GM18519 (cell line): Measurements from ENCODE around the gene ACAP2.
"Not testable (repeated sequence)": the region's sequence is repeated elsewhere in the genome, so short reads cannot be mapped to it uniquely, and the experiment has no call there.

Experiments used
- ATAC-seq: cut with Tn5 transposase; IDR thresholded peaks from one replicate; pipeline ENCODE4 v1.9.1; 2021; ENCODE audit warnings: mild to moderate bottlenecking, moderate library complexity; ENCODE audit not compliant: unreplicated experiment, low FRiP score

Gene ACAP2

DNA sequence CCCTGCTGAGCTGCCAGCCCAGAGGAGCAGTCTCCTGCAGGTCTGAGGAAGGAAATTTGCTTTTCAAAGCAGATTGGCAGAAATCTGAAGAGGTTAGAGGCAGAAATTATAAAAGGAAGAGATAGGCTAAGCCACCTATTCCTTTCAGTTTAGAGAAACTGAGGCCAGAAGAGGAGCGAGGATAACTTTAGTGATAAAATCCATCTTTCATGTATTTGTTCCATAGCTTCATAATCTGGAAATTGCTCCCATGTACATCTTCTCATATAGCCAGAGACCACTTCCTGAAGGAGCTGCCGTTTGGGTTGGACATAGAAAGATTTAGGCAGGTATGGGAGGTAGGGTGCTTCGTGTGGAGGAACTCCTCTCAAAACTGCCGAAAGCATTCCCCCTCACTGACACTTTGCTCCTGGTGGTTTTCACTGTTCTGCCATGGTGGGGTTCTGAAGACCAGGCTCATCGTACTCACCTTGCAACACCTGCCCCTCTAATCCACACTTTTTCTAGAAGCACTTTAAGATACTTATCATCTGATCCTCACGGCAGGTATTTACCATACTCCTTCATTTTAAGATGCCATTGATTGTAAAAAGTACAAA lies 670 bp upstream of the ACAP2 start:
- ATAC-seq, result no peak

- peak; percentile 1 for ATAC-seq
Measured at GRCh38 chr3:195441992-195442572, 738 bp downstream of the ACAP2 start.

DNA sequence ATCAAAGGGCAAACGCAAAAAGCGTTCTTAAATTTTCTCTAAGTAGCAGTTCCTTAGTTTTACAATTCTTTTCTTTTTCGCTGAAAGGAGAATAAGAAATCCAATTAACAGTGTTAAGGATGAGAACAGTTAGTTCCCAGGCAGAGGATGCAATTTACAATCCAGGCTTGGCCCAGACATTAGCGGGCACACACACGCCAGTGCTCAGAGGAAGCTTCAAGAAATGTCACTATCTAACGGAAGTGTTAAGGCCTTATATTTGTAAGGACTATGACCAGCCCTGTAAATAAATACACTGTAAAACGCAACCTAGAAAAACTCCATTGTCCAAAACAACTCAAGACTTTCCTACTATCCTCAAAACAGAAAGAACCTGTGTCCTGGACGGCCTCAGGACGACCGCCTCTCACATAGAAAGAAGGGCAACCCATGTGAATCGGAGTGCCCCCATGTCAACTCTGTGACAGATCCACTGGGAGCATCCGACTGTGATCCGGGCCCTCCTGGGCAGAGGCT lies 1.3 kb downstream of the ACAP2 start:
- ATAC-seq, result no peak

GRCh38 chr3:195441051-195441450 lies 1.8 kb downstream of the ACAP2 start:
- ATAC-seq, result no peak

DNA sequence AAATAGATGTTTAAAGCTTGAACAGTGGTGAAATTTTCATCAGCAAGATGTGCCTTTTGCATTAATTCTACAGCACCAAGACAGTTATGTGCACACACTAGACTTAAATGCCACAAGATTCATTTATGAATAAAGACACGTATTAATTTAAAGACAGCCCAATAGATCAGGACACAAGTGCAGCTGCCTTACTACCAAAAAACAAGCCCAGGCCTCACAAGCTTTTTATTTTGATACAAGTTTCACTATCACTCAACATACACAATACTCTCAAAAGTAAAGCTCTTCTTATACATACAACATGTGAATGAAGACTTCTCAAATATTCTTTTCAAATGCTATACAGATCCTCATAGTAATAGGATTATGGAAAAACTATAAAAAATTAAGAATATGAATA lies 2.4 kb downstream of the ACAP2 start:
- ATAC-seq, result no peak

GRCh38 chr3:195438371-195438770 lies 4.4 kb downstream of the ACAP2 start:
- no peak for ATAC-seq

GRCh38 chr3:195425849-195426248 lies 17.0 kb downstream of the ACAP2 start:
- no peak for ATAC-seq

DNA sequence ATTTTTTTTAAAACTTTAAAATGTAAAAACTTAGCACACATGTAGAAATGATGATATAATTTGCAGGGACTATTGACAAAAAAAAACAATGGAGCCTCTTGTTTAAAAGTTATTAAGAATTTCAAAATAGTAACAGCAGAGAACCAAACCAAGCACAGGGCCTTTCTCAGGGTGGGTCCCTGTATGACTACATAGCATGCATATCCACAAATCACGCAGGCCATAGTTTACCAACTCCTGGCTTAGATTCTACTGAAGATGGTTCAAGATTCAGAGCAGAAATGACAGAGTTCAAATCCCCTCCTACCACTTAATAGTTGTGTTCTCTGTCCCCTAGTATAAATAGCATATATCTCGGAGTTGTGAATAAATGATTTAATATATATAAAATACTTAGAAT lies 19.0 kb downstream of the ACAP2 start:
- ATAC-seq, result no peak

DNA sequence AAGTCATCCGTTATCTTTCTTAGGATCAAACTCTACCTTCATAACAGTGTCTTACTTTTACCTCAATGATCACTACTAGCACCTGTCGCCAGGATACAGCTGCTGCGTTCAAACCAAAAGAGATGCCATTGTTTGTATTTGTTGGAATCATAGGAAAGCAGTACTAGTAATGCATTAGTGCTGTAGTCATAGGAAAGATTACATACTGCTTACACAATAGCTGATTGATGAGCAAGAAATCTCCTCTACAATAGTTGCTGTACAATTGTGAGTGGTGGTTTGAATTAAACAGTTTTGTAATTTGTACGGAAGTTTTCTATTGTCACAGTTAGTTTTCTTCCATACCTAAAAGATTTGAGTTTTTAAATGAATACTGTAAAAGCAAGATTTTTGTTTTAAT lies 21.4 kb downstream of the ACAP2 start:
- ATAC-seq, result no peak

DNA sequence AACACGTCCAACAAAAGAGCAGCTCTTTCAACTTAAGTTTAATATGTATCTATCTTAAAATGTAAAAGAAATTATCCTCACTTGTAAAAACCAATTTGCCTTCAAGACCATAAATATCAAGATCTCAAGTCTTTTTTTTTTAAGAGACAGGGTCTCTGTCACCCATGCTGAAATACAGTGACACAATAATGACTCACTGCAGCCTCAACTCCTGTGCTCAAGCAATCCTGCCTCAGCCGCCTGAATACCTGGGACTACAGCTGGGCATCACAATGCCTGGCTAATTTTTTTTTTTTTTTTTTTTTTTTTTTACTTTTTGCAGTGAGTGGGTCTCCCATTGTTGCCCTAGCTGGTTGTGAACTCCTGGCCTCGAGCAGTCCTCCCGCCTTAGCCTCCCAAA lies 26.0 kb downstream of the ACAP2 start:
- no peak for ATAC-seq

- ATAC-seq, result no peak
Measured at GRCh38 chr3:195411836-195412235, 31.0 kb downstream of the ACAP2 start.

- ATAC-seq, result no peak
Measured at GRCh38 chr3:195410546-195410945, 32.3 kb downstream of the ACAP2 start.

DNA sequence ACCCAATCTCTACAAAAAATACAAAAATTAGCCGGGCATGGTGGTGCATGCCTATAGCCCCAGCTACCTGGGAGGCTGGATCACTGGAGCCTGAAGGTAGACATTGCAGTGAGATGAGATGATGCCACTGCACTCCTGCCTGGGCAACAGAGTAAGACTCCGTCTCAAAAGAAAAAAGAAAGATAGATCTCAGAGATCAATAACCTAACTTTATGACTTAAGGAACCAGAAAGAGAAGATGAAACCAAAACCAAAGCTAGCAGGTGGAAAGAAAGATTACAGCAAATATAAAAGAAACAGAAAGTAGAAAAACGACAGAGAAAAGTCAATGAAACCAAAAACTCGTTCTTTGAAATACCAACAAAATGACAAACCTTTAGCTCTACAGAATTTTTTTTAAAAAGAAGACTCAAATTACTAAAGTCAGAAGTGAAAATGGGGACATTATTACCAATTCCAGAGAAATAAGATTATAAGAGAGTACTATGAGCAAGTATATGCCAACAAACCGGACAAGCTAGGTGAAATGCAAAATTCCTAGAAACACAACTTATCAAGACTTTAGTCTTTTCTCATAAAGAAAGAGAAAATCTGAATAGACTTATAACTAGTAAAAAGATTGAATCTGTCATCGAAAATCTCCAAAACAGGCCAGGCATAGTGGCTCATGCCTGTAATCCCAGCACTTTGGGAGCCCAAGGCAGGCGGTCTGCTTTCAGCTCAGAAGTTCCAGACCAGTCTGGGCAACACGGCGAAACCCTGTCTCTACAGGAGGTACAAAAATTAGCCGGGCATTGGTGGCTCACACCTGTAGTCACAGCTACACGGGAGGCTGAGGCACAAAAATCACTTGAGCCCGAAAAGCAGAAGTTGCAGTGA lies 35.0 kb downstream of the ACAP2 start:
- no peak for ATAC-seq

- ATAC-seq, result no peak
Measured at GRCh38 chr3:195405651-195406050, 37.2 kb downstream of the ACAP2 start.

DNA sequence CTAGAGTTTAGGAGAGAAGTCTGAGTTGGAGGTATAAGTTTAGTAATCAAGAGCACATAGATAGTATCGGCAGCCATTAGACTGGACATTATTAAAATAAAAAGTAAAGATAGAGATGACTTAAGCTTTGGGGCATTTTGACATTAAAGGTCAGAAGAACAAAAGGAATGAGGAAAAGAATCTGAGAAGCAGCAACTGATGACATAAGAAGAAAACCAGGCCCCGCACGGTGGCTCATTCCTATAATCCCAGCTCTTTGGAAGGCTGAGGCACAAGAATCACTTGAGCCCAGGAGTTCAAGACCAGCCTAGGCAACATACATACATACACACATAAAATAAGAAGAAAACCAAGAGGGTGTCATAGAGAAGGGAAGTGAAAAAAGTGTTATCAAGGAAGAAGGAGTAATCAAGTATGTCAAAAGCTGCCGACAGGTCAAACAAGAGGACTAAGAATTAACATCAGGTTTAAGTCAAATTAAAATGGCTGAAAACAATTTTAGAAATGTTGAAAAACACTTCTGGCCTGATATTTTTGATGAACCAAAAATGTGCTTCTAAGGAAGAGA lies 38.9 kb downstream of the ACAP2 start:
- no peak for ATAC-seq

DNA sequence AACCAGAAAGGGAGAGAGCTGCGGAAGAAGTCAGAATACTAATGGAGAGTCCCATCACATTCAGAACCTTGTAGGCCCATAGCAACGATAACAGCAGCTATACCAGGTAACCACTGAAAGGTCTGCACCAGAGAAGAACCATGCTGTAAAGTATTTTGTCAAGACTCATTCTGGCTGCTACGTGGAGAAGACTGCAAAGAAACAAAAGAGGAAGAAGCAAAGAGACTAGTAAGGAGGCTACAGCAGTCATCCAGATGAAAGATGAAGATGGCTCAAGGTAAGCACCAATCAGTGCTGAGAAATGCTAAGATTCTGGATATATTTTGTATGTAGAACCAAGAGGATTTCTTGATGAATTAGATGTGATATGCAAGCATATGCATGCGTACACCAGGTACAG lies 39.6 kb downstream of the ACAP2 start:
- ATAC-seq, result no peak

DNA sequence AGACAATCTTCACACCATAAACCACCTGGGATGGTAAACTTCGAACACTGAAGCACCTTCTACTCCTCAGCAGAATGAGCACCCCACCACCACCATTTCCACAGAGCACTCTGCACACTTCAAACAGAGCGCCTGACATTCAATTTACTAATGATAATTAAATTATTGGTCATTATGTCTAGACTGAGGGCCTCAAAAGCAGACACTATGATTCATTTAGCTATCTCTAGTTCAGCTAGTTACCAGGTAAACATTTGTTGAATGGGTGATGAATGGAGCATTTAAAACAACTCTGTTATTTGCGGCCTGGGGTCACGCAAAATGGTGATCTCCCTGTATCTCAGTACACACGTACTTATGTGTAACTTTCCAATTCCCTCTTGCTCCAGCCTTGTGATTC lies 40.9 kb downstream of the ACAP2 start:
- ATAC-seq, result no peak

DNA sequence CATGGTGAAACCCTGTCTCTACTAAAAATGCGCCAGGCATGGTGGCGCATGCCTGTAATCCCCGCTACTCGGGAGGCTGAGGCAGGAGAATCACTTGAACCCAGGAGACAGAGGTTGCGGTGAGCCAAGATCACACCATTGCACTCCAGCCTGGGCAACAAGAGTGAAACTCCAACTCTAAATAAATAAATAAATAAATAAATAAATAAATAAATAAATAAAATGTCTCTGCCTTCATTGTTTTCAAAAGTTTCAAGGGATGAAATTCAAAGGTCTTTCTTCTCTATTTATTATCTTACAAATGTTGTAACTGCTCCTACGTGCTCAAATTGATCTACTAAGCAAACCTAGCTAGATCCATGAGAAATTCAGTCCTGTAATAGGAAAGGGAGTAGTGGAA lies 44.4 kb downstream of the ACAP2 start:
- not testable (repeated sequence) for ATAC-seq

DNA sequence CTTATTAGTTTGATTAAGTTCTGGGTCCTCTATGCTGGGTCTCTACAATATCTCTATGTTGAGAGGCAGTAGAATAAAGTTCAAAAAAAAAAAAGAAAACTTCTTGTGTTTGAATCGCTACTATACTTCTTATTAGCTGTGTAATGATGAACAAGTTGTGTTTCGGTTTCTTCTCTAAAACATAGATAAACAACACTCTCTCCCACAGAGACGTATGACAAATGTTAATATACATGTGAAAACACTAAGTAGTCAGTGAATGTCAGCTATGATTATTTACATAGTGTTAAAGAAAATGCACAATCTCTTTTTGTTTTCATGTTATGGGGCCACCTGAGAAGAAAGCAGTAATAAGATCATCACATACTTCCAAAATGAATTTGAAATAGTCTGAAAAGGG lies 45.3 kb downstream of the ACAP2 start:
- ATAC-seq, result no peak

- ATAC-seq, result no peak
Measured at GRCh38 chr3:195395208-195395816, 47.5 kb downstream of the ACAP2 start.

GRCh38 chr3:195394700-195395099 lies 48.1 kb downstream of the ACAP2 start:
- no peak for ATAC-seq
